Measurements from ENCODE around the gene SPSB3.

SPSB3 gene

GRCh38 chr16:1826691-1827573 lies 44.6 kb upstream of the SPSB3 start, which contains the start of the genes FAHD1 and HAGH:
TSS of gene FAHD1 (plus strand) at chr16:1827206. CDS start at chr16:1827239, 33 bp downstream.
TSS of gene HAGH (minus strand) at chr16:1826825. CDS start at chr16:1826787, 38 bp downstream.
- H3K4me1 ChIP-seq (ENCODE audit: control insufficient read depth, low read depth, low read length), result no peaks in the 10 kb centered on the region
- H2BK120ac ChIP-seq (ENCODE audit: low read depth, low read length), result no peak within 1 kb of the TSS
- H3K36me3 ChIP-seq (ENCODE audit: control insufficient read depth, insufficient read depth, low read length), result no peaks in the 10 kb centered on the region
- no CpG with 5 or more reads among the region's 104 CpGs for WGBS (ENCODE audit: extremely low coverage, insufficient coverage, low lambda C conversion rate)
- H3K27ac ChIP-seq (ENCODE audit: low read depth, low read length), result no peak within 1 kb of the TSS
- no peak within 1 kb of the TSS for H2AK5ac ChIP-seq (ENCODE audit: low read length)
- peak within 1 kb of the TSS; percentile 69 for H3K18ac ChIP-seq (ENCODE audit: low read length)
- H3K4me3 ChIP-seq (ENCODE audit: low read length), result peak within 1 kb of the TSS; percentile 88
- H3K27me3 ChIP-seq (ENCODE audit: insufficient read depth, low read length, poor library complexity), result no peaks in the 10 kb centered on the region
- peak within 1 kb of the TSS; percentile 85 for H3K9ac ChIP-seq (ENCODE audit: low read length)
- peak within 1 kb of the TSS; percentile 79 for H3K4me2 ChIP-seq (ENCODE audit: low read length)
- H3K79me1 ChIP-seq (ENCODE audit: low read length), result peaks cover 9% of the 10 kb centered on the region
- H4K5ac ChIP-seq (ENCODE audit: low read length), result no peak within 1 kb of the TSS
- no peak within 1 kb of the TSS for H4K8ac ChIP-seq (ENCODE audit: low read depth, low read length)
- DNase-seq, result peak; percentile 95
- no peak within 1 kb of the TSS for H3K23ac ChIP-seq (ENCODE audit: low read length)
- peak within 1 kb of the TSS; percentile 49 for H3K4ac ChIP-seq (ENCODE audit: low read depth, low read length)
- H3K56ac ChIP-seq (ENCODE audit: low read length), result peak within 1 kb of the TSS; percentile 98
- H2BK5ac ChIP-seq (ENCODE audit: low read length), result no peak within 1 kb of the TSS
- H2BK15ac ChIP-seq (replicated peaks; ENCODE audit: low read depth), result no peak within 1 kb of the TSS
- peaks cover 2% of the 10 kb centered on the region for H3K79me2 ChIP-seq (ENCODE audit: control insufficient read depth, insufficient read depth, low read length)

- Histone ChIP-seq H2BK120ac (ENCODE audit: low read depth, low read length) (no peak overlapping the region), H4K5ac (ENCODE audit: low read length) (no peak overlapping the region), H3K4ac (ENCODE audit: low read depth, low read length) (peak overlapping the region; percentile 49), H3K27ac (ENCODE audit: low read depth, low read length) (no peak overlapping the region), H3K9ac (ENCODE audit: low read length) (peak overlapping the region; percentile 66), H3K4me2 (ENCODE audit: low read length) (peak overlapping the region; percentile 79), H3K23ac (ENCODE audit: low read length) (no peak overlapping the region), H3K18ac (ENCODE audit: low read length) (no peak overlapping the region), H3K79me1 (ENCODE audit: low read length) (peaks cover 9% of the 10 kb centered on the region), H4K8ac (ENCODE audit: low read depth, low read length) (no peak overlapping the region), H2BK15ac (replicated peaks; ENCODE audit: low read depth) (no peak overlapping the region), H3K27me3 (ENCODE audit: insufficient read depth, low read length, poor library complexity) (no peaks in the 10 kb centered on the region), H2BK5ac (ENCODE audit: low read length) (no peak overlapping the region), H3K56ac (ENCODE audit: low read length) (peak overlapping the region; percentile 56), H3K36me3 (ENCODE audit: control insufficient read depth, insufficient read depth, low read length) (no peaks in the 10 kb centered on the region), H2AK5ac (ENCODE audit: low read length) (no peak overlapping the region), H3K79me2 (ENCODE audit: control insufficient read depth, insufficient read depth, low read length) (peaks cover 2% of the 10 kb centered on the region), H3K4me3 (ENCODE audit: low read length) (peak overlapping the region; percentile 26), H3K4me1 (ENCODE audit: control insufficient read depth, low read depth, low read length) (no peaks in the 10 kb centered on the region)
- no CpG with 5 or more reads among the region's 96 CpGs for WGBS (ENCODE audit: extremely low coverage, insufficient coverage, low lambda C conversion rate)
- DNase-seq, result peak; percentile 71
Measured at GRCh38 chr16:1825864-1826690, 43.7 kb upstream of the SPSB3 start.

GRCh38 chr16:1825381-1825863 lies 43.1 kb upstream of the SPSB3 start:
- Histone ChIP-seq H3K9ac (ENCODE audit: low read length) (peak overlapping the region; percentile 66), H2AK5ac (ENCODE audit: low read length) (no peak overlapping the region), H3K4me3 (ENCODE audit: low read length) (no peak overlapping the region), H2BK15ac (replicated peaks; ENCODE audit: low read depth) (no peak overlapping the region), H3K4me1 (ENCODE audit: control insufficient read depth, low read depth, low read length) (no peaks in the 10 kb centered on the region), H4K8ac (ENCODE audit: low read depth, low read length) (no peak overlapping the region), H3K36me3 (ENCODE audit: control insufficient read depth, insufficient read depth, low read length) (no peaks in the 10 kb centered on the region), H3K23ac (ENCODE audit: low read length) (no peak overlapping the region), H2BK5ac (ENCODE audit: low read length) (no peak overlapping the region), H3K56ac (ENCODE audit: low read length) (no peak overlapping the region), H3K79me2 (ENCODE audit: control insufficient read depth, insufficient read depth, low read length) (peaks cover 2% of the 10 kb centered on the region), H3K27me3 (ENCODE audit: insufficient read depth, low read length, poor library complexity) (no peaks in the 10 kb centered on the region), H4K5ac (ENCODE audit: low read length) (no peak overlapping the region), H3K4me2 (ENCODE audit: low read length) (peak overlapping the region; percentile 79), H3K27ac (ENCODE audit: low read depth, low read length) (no peak overlapping the region), H3K18ac (ENCODE audit: low read length) (no peak overlapping the region), H3K79me1 (ENCODE audit: low read length) (peaks cover 9% of the 10 kb centered on the region), H2BK120ac (ENCODE audit: low read depth, low read length) (no peak overlapping the region), H3K4ac (ENCODE audit: low read depth, low read length) (no peak overlapping the region)
- WGBS (ENCODE audit: extremely low coverage, insufficient coverage, low lambda C conversion rate), result no CpG with 5 or more reads among the region's 15 CpGs
- DNase-seq, result no peak

- Histone ChIP-seq H3K27me3 (ENCODE audit: insufficient read depth, low read length, poor library complexity) (no peaks in the 10 kb centered on the region), H3K4me1 (ENCODE audit: control insufficient read depth, low read depth, low read length) (no peaks in the 10 kb centered on the region), H3K4me3 (ENCODE audit: low read length) (no peak overlapping the region), H3K27ac (ENCODE audit: low read depth, low read length) (no peak overlapping the region), H2AK5ac (ENCODE audit: low read length) (no peak overlapping the region), H3K18ac (ENCODE audit: low read length) (no peak overlapping the region), H4K8ac (ENCODE audit: low read depth, low read length) (no peak overlapping the region), H3K4me2 (ENCODE audit: low read length) (no peak overlapping the region), H3K4ac (ENCODE audit: low read depth, low read length) (no peak overlapping the region), H3K79me2 (ENCODE audit: control insufficient read depth, insufficient read depth, low read length) (no peaks in the 10 kb centered on the region), H2BK5ac (ENCODE audit: low read length) (no peak overlapping the region), H3K56ac (ENCODE audit: low read length) (no peak overlapping the region), H3K79me1 (ENCODE audit: low read length) (peaks cover 4% of the 10 kb centered on the region), H3K23ac (ENCODE audit: low read length) (no peak overlapping the region), H2BK15ac (replicated peaks; ENCODE audit: low read depth) (no peak overlapping the region), H3K36me3 (ENCODE audit: control insufficient read depth, insufficient read depth, low read length) (no peaks in the 10 kb centered on the region), H3K9ac (ENCODE audit: low read length) (no peak overlapping the region), H4K5ac (ENCODE audit: low read length) (no peak overlapping the region), H2BK120ac (ENCODE audit: low read depth, low read length) (no peak overlapping the region)
- DNase-seq, result peak; percentile 71
- WGBS (ENCODE audit: extremely low coverage, insufficient coverage, low lambda C conversion rate), result no CpG with 5 or more reads among the region's 9 CpGs
Measured at GRCh38 chr16:1823821-1824220, 41.5 kb upstream of the SPSB3 start.

GRCh38 chr16:1822801-1823200 lies 40.4 kb upstream of the SPSB3 start:
- Histone ChIP-seq H2BK120ac (ENCODE audit: low read depth, low read length) (no peak overlapping the region), H3K27ac (ENCODE audit: low read depth, low read length) (no peak overlapping the region), H3K79me2 (ENCODE audit: control insufficient read depth, insufficient read depth, low read length) (no peaks in the 10 kb centered on the region), H3K4me2 (ENCODE audit: low read length) (no peak overlapping the region), H3K4me1 (ENCODE audit: control insufficient read depth, low read depth, low read length) (no peaks in the 10 kb centered on the region), H2BK15ac (replicated peaks; ENCODE audit: low read depth) (no peak overlapping the region), H3K79me1 (ENCODE audit: low read length) (peaks cover 4% of the 10 kb centered on the region), H3K36me3 (ENCODE audit: control insufficient read depth, insufficient read depth, low read length) (no peaks in the 10 kb centered on the region), H4K5ac (ENCODE audit: low read length) (no peak overlapping the region), H2BK5ac (ENCODE audit: low read length) (no peak overlapping the region), H3K56ac (ENCODE audit: low read length) (no peak overlapping the region), H3K23ac (ENCODE audit: low read length) (no peak overlapping the region), H3K27me3 (ENCODE audit: insufficient read depth, low read length, poor library complexity) (no peaks in the 10 kb centered on the region), H3K9ac (ENCODE audit: low read length) (no peak overlapping the region), H4K8ac (ENCODE audit: low read depth, low read length) (no peak overlapping the region), H2AK5ac (ENCODE audit: low read length) (no peak overlapping the region), H3K4me3 (ENCODE audit: low read length) (no peak overlapping the region), H3K4ac (ENCODE audit: low read depth, low read length) (no peak overlapping the region), H3K18ac (ENCODE audit: low read length) (no peak overlapping the region)
- no CpG with 5 or more reads among the region's 16 CpGs for WGBS (ENCODE audit: extremely low coverage, insufficient coverage, low lambda C conversion rate)
- no peak for DNase-seq

All from mesendoderm (in vitro differentiated cells).